ENCODE data around the gene FAM170B.

Gene FAM170B

DNA sequence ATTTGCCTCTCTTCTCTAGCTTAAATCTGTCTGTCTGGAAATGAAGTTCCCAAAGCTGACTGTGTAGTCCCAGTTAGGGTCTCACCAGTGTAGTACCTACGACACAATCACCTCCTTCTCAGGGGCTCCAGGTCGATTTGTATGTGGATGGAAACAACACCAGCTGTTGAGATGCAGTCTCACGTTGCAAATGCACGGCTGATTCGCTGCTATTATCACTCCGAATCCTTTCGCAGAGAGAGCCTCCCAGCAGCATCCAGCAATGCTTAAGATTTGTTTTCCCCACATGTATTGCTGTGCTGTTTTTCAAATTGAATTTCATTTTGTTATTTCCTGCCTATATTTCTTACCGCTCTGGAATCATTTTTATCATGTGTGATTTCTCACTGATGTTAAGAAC, 34.8 kb downstream of the FAM170B start:
- TF ChIP-seq, protein P1, sequence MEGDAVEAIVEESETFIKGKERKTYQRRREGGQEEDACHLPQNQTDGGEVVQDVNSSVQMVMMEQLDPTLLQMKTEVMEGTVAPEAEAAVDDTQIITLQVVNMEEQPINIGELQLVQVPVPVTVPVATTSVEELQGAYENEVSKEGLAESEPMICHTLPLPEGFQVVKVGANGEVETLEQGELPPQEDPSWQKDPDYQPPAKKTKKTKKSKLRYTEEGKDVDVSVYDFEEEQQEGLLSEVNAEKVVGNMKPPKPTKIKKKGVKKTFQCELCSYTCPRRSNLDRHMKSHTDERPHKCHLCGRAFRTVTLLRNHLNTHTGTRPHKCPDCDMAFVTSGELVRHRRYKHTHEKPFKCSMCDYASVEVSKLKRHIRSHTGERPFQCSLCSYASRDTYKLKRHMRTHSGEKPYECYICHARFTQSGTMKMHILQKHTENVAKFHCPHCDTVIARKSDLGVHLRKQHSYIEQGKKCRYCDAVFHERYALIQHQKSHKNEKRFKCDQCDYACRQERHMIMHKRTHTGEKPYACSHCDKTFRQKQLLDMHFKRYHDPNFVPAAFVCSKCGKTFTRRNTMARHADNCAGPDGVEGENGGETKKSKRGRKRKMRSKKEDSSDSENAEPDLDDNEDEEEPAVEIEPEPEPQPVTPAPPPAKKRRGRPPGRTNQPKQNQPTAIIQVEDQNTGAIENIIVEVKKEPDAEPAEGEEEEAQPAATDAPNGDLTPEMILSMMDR (conservative IDR thresholded peaks at IDR 0.05; ENCODE audit: low read length): no peak
- no peak for TF ChIP-seq EZH2phosphoT487 (IDR thresholded peaks at IDR 0.05; ENCODE audit: borderline replicate concordance)
- no peaks in the 10 kb centered on the region for H4K20me1 ChIP-seq (ENCODE audit: insufficient read depth, low read length, poor library complexity, severe bottlenecking)

DNA sequence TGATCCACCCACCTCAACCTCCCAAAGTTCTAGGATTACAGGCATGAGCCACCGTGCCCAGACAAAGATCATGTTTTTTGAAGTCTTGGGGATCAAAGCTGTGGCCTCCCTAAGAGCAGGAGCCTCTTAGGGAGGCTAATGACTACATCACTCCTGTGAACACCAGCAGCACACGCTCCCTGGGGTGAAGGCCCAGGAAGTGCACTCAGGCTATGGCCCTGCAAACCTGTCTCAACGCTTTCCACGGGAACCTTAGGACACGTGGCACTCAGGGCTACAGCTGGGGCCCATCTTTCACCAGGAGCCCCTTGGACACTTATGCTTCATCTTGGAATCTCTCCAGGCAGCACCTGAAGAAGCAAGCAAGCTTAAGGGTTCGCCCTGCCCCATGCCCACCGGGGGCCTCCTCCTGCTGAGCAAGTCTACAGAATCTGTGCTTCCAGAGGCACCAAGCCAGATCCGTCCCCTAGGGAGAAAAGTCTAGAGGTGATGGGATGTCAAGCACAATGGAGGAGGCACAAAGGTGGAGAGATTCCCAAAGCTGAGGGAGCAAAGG, 36.9 kb downstream of the FAM170B start:
- H3K9ac ChIP-seq (ENCODE audit: low read depth, low read length, poor library complexity, severe bottlenecking): no peak overlapping the region
- H3K4me2 ChIP-seq (ENCODE audit: low read depth, low read length, poor library complexity, severe bottlenecking): no peak overlapping the region
- no peaks in the 10 kb centered on the region for H3K9me2 ChIP-seq (replicated peaks; ENCODE audit: low read depth, low read length)
- H3F3A ChIP-seq (ENCODE audit: low read depth): no peaks in the 10 kb centered on the region
- no peaks in the 10 kb centered on the region for H3K79me2 ChIP-seq (ENCODE audit: insufficient read depth, low read length)
- H3K36me3 ChIP-seq (ENCODE audit: insufficient read depth, low read length): no peaks in the 10 kb centered on the region
- no peaks in the 10 kb centered on the region for H4K20me1 ChIP-seq (ENCODE audit: insufficient read depth, low read length, poor library complexity, severe bottlenecking)
- TF ChIP-seq EZH2phosphoT487 (IDR thresholded peaks at IDR 0.05; ENCODE audit: borderline replicate concordance): no peak
- TF ChIP-seq, protein P1 (conservative IDR thresholded peaks at IDR 0.05; ENCODE audit: low read length): no peak
- no peaks in the 10 kb centered on the region for H3K4me1 ChIP-seq (ENCODE audit: insufficient read depth, low read length, poor library complexity, severe bottlenecking)
- no peak overlapping the region for H3K4me3 ChIP-seq (ENCODE audit: low read length, poor library complexity, severe bottlenecking)
- no peak overlapping the region for H2AFZ ChIP-seq (ENCODE audit: low read length)
- H3K9me3 ChIP-seq (ENCODE audit: insufficient read depth, low read depth, low read length): no peaks in the 10 kb centered on the region
- no peaks in the 10 kb centered on the region for H3K27me3 ChIP-seq (ENCODE audit: insufficient read depth, low read length, poor library complexity, severe bottlenecking)

More for the DNA sequence above, 34.8 kb downstream of the FAM170B start:
- H3K4me1 ChIP-seq (ENCODE audit: insufficient read depth, low read length, poor library complexity, severe bottlenecking): no peaks in the 10 kb centered on the region
- H3K36me3 ChIP-seq (ENCODE audit: insufficient read depth, low read length): no peaks in the 10 kb centered on the region
- H3K9me2 ChIP-seq (replicated peaks; ENCODE audit: low read depth, low read length): no peaks in the 10 kb centered on the region
- H3K4me3 ChIP-seq (ENCODE audit: low read length, poor library complexity, severe bottlenecking): no peak overlapping the region
- H3K9ac ChIP-seq (ENCODE audit: low read depth, low read length, poor library complexity, severe bottlenecking): no peak overlapping the region
- H3K9me3 ChIP-seq (ENCODE audit: insufficient read depth, low read depth, low read length): no peaks in the 10 kb centered on the region
- no peaks in the 10 kb centered on the region for H3K79me2 ChIP-seq (ENCODE audit: insufficient read depth, low read length)
- H2AFZ ChIP-seq (ENCODE audit: low read length): no peak overlapping the region
- H3K4me2 ChIP-seq (ENCODE audit: low read depth, low read length, poor library complexity, severe bottlenecking): no peak overlapping the region
- no peaks in the 10 kb centered on the region for H3K27me3 ChIP-seq (ENCODE audit: insufficient read depth, low read length, poor library complexity, severe bottlenecking)
- H3F3A ChIP-seq (ENCODE audit: low read depth): no peaks in the 10 kb centered on the region

DNA sequence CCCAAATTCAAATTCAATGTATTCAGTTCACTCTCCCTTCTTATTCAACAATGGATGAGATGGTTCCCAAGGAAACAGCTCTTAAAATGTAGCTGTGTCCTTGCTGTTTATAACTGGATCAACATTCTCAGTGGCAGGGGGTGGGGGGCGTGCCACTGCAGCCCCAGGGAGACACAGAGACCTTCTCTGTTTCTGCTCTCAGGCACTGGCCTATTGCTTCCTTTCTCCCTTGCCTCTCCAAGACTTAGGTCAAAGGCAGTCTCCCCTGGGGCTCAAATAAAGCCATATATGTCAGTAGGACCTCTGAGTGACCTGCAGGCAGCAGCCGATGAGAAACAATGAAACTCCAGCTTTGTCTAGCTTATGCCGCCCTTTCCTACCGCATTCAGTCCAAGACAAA, 39.2 kb downstream of the FAM170B start:
- Histone ChIP-seq H3K9me2 (replicated peaks; ENCODE audit: low read depth, low read length) (no peaks in the 10 kb centered on the region), H3K36me3 (ENCODE audit: insufficient read depth, low read length) (no peaks in the 10 kb centered on the region), H3K9me3 (ENCODE audit: insufficient read depth, low read depth, low read length) (no peaks in the 10 kb centered on the region), H3F3A (ENCODE audit: low read depth) (no peaks in the 10 kb centered on the region), H3K79me2 (ENCODE audit: insufficient read depth, low read length) (no peaks in the 10 kb centered on the region), H4K20me1 (ENCODE audit: insufficient read depth, low read length, poor library complexity, severe bottlenecking) (no peaks in the 10 kb centered on the region), H3K4me2 (ENCODE audit: low read depth, low read length, poor library complexity, severe bottlenecking) (no peak overlapping the region), H3K4me1 (ENCODE audit: insufficient read depth, low read length, poor library complexity, severe bottlenecking) (no peaks in the 10 kb centered on the region), H3K4me3 (ENCODE audit: low read length, poor library complexity, severe bottlenecking) (no peak overlapping the region), H2AFZ (ENCODE audit: low read length) (no peak overlapping the region), H3K9ac (ENCODE audit: low read depth, low read length, poor library complexity, severe bottlenecking) (no peak overlapping the region), H3K27me3 (ENCODE audit: insufficient read depth, low read length, poor library complexity, severe bottlenecking) (no peaks in the 10 kb centered on the region)
- TF ChIP-seq, protein P1 (conservative IDR thresholded peaks at IDR 0.05; ENCODE audit: low read length): no peak
- TF ChIP-seq EZH2phosphoT487 (IDR thresholded peaks at IDR 0.05; ENCODE audit: borderline replicate concordance): no peak

All from Loucy (cell line).